ENCODE results near the gene SNAPIN.

DNA sequence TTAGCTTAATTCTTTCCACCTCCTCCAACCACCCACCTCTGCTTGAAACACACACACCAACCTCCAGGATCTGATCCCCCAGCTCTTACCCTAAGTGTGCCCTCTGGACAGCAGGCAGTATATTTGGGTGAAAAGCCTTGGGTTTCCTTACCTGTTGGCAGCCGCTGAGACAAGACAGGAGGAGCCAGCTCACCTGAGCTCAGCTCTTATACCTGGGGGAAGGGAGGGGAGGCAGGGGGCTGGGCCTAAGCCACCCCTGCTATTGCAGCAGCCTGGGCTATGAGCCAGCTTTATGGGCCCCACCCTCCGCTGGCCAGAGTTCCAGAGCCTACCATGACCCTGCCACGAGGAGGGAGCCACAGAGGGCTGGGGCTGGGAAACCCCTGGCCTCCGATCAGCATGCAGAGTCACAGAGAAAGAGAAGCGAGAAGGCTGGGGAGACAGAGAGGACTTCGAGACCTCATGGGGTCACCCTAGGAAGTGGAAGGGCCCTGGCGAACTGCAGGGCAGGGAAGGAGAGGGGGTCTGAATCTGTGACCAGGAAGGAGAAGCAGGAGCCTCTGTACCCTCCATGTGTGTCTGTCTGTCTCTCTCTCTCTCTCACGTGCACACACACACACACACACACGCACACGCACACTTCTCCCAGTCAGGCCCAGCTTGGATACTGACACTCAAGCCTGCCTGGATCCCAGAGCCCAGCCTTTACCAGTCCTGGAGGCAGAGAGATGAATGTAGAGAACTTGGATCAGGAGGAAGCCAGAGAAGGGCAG is 42.2 kb upstream of the SNAPIN start, which contains the start of gene S100A14:
- TF ChIP-seq, protein P1, sequence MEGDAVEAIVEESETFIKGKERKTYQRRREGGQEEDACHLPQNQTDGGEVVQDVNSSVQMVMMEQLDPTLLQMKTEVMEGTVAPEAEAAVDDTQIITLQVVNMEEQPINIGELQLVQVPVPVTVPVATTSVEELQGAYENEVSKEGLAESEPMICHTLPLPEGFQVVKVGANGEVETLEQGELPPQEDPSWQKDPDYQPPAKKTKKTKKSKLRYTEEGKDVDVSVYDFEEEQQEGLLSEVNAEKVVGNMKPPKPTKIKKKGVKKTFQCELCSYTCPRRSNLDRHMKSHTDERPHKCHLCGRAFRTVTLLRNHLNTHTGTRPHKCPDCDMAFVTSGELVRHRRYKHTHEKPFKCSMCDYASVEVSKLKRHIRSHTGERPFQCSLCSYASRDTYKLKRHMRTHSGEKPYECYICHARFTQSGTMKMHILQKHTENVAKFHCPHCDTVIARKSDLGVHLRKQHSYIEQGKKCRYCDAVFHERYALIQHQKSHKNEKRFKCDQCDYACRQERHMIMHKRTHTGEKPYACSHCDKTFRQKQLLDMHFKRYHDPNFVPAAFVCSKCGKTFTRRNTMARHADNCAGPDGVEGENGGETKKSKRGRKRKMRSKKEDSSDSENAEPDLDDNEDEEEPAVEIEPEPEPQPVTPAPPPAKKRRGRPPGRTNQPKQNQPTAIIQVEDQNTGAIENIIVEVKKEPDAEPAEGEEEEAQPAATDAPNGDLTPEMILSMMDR (IDR thresholded peaks at IDR 0.05; ENCODE audit: low read length), result no peak
- TF ChIP-seq EZH2 (optimal IDR thresholded peaks at IDR 0.05; ENCODE audit: low read depth, low read length) (no peak), EZH2phosphoT487 (IDR thresholded peaks at IDR 0.05; ENCODE audit: low read length) (no peak)

Data from MM.1S (cell line).